K562 (cell line): ENCODE results near the gene ALDH1A2. TPM values are rescaled to one million over a fixed set of nuclear protein-coding genes. Genes with fewer than 3 reads are reported as not detected.

Source experiments
- ATAC-seq: fragments of 200-7000 bp; cut with Tn5 transposase; 3 replicates; pipeline ENCODE4 v1.9.1; 2020; ENCODE audit warnings: moderate library complexity
- BruUV-seq: library from RNA; stranded (reverse); fragments of 400-500 nt; replicated peaks from 2 replicates; lab custom pipeline; 2021; lab: Mats Ljungman, UMichigan
- CTCF ChIA-PET: fragments of 300-600 bp; formaldehyde crosslinking; extraction: SDS; loops from one replicate; lab custom pipeline; 2021; ENCODE audit warnings: low intra/inter-chr PET ratio; lab: Yijun Ruan, JAX
- POLR2A ChIA-PET: fragments of 300-600, 350-650 bp; sonication (Branson Sonifier 250); formaldehyde crosslinking; extraction: SDS; loops from one replicate; lab custom pipeline; 2021; ENCODE audit warnings: antibody characterized with exemption, inconsistent platforms; lab: Yijun Ruan, JAX
- DNase-seq, 4 experiments: peaks; one replicate each; pipeline versions ENCODE4 v3.0.0 to v3.0.0-alpha.2; 2011 to 2018; ENCODE audit warnings: low spot score in 3 of 4, mixed read lengths in 3 of 4; ENCODE audit errors: extremely low read depth in 1 of 4
- FAIRE-seq: peaks from 2 replicates; lab custom pipeline; 2011; peaks lifted over from hg19 to GRCh38; lab: Jason Lieb, UNC
- H2AFZ ChIP-seq: 2 replicates; pipeline ENCODE4 v1.6.0; 2011; ENCODE audit warnings: low read depth, low read length, control low read depth, inconsistent platforms
- H3K27ac ChIP-seq: fragments of 200-600 bp; 3 replicates; pipeline ENCODE4 v1.8.0; 2011; ENCODE audit warnings: low read depth, mild to moderate bottlenecking, control low read depth, inconsistent platforms, low read length, moderate library complexity, mixed read lengths; ENCODE audit errors: extremely low read depth
- H3K27me3 ChIP-seq, 2 experiments: fragments of 300-600 bp in 1 of 2; 2 replicates in 1 of 2; 3 replicates in 1 of 2; pipeline versions ENCODE4 v1.6.0 to v1.8.0; 2011; ENCODE audit warnings: inconsistent platforms in 2 of 2, low read length in 2 of 2, mild to moderate bottlenecking in 1 of 2, mixed read lengths in 1 of 2, moderate library complexity in 1 of 2; ENCODE audit not compliant: control insufficient read depth in 2 of 2, insufficient read depth in 2 of 2
- H3K36me3 ChIP-seq: fragments of 300-600 bp; 3 replicates; pipeline ENCODE4 v1.8.0; 2011; ENCODE audit warnings: mild to moderate bottlenecking, low read length, inconsistent platforms; ENCODE audit not compliant: control insufficient read depth, insufficient read depth
- H3K4me1 ChIP-seq, 2 experiments: fragments of 200-600 bp in 1 of 2; replicated peaks in 1 of 2; 2 replicates in 1 of 2; 3 replicates in 1 of 2; pipeline versions ENCODE4 v1.5.1 to v1.8.0; 2011; ENCODE audit warnings: inconsistent platforms in 2 of 2, low read length in 2 of 2, mild to moderate bottlenecking in 1 of 2, mixed read lengths in 1 of 2, moderate library complexity in 1 of 2; ENCODE audit not compliant: control insufficient read depth in 2 of 2, insufficient read depth in 2 of 2
- H3K4me2 ChIP-seq: 2 replicates; pipeline ENCODE4 v1.6.1; 2011; ENCODE audit warnings: low read length, control low read depth, inconsistent platforms, mixed read lengths; ENCODE audit not compliant: insufficient read depth
- H3K4me3 ChIP-seq: fragments of 200-600 bp; sonication (generic), shearing (Covaris generic); 2 replicates; pipeline ENCODE4 v1.5.1; 2016; ENCODE audit warnings: control low read depth, inconsistent platforms
- H3K79me2 ChIP-seq: fragments of 200-600 bp; 3 replicates; pipeline ENCODE4 v1.8.0; 2011; ENCODE audit warnings: low read length, inconsistent platforms; ENCODE audit not compliant: control insufficient read depth, insufficient read depth
- H3K9ac ChIP-seq, 2 experiments: 2 replicates each; pipeline versions ENCODE4 v1.6.0 to v1.6.1; 2011; ENCODE audit warnings: low read depth in 2 of 2, low read length in 2 of 2, control low read depth in 1 of 2, inconsistent platforms in 1 of 2, mild to moderate bottlenecking in 1 of 2, mixed read lengths in 1 of 2; ENCODE audit not compliant: insufficient read depth in 1 of 2
- H3K9me1 ChIP-seq: one replicate; pipeline ENCODE4 v1.6.0; 2011; ENCODE audit warnings: inconsistent platforms, mild to moderate bottlenecking, low read length, moderate library complexity; ENCODE audit not compliant: control insufficient read depth, insufficient read depth
- H3K9me3 ChIP-seq: replicated peaks from 2 replicates; pipeline ENCODE4 v1.5.1; 2011; ENCODE audit warnings: low read depth, low read length, inconsistent platforms; ENCODE audit not compliant: control insufficient read depth, insufficient read depth
- H4K20me1 ChIP-seq: replicated peaks from 2 replicates; pipeline ENCODE4 v1.6.1; 2011; ENCODE audit warnings: low read length, inconsistent platforms, mixed read lengths; ENCODE audit not compliant: control insufficient read depth, insufficient read depth
- ASH1L ChIP-seq: fragments of 450-650 bp; IDR thresholded peaks from 2 replicates; pipeline ENCODE4 v1.6.1; 2018; ENCODE audit warnings: borderline replicate concordance, mild to moderate bottlenecking, low read depth; ENCODE audit not compliant: partially characterized antibody
- CEBPB ChIP-seq: fragments of 450-650 bp; IDR thresholded peaks from 2 replicates; pipeline ENCODE4 v1.6.1; 2016; ENCODE audit warnings: missing genetic modification characterization, missing compliant biosample characterization
- HDAC1 ChIP-seq, 2 experiments: fragments of 450-650 bp; IDR thresholded peaks; 2 replicates each; pipeline ENCODE4 v1.6.1; 2016 to 2017; ENCODE audit warnings: inconsistent platforms in 1 of 2, mild to moderate bottlenecking in 1 of 2, moderate library complexity in 1 of 2
- SIX5 ChIP-seq, 2 experiments: IDR thresholded peaks; 2 replicates each; pipeline ENCODE4 v1.6.1; 2011; ENCODE audit warnings: low read length in 2 of 2, borderline replicate concordance in 1 of 2, low read depth in 1 of 2, mild to moderate bottlenecking in 1 of 2, moderate library complexity in 1 of 2; ENCODE audit not compliant: insufficient read depth in 1 of 2
- TEAD4 ChIP-seq, 2 experiments: sonication (generic) in 1 of 2; formaldehyde crosslinking in 1 of 2; IDR thresholded peaks; 2 replicates each; pipeline versions ENCODE4 v1.6.1 to v1.8.0; 2012 to 2022; ENCODE audit warnings: borderline replicate concordance in 1 of 2, inconsistent platforms in 1 of 2, low read length in 1 of 2, mild to moderate bottlenecking in 1 of 2, missing genetic modification reagents in 1 of 2
- TFAP4 ChIP-seq: sonication (generic); formaldehyde crosslinking; IDR thresholded peaks from 2 replicates; pipeline ENCODE4 v1.8.0; 2022; ENCODE audit warnings: missing genetic modification reagents, mild to moderate bottlenecking, moderate library complexity, borderline replicate concordance
- ZBTB17 ChIP-seq: fragments of 450-650 bp; formaldehyde crosslinking; IDR thresholded peaks from 2 replicates; pipeline ENCODE4 v1.4.0; 2020; ENCODE audit warnings: mild to moderate bottlenecking
- ZHX1 ChIP-seq: fragments of 150-350 bp; conservative IDR thresholded peaks from 2 replicates; pipeline ENCODE4 v1.6.1; 2014; ENCODE audit warnings: low read length
- WGBS: fragments of 100-300 bp; shearing (Covaris generic); methylation state at CpG from one replicate; pipeline ENCODE4 v1.1.6; 2016; ENCODE audit warnings: low coverage, mixed read lengths; ENCODE audit not compliant: insufficient coverage; ENCODE audit errors: missing lambda C conversion rate; 5-methylcytosine and 5-hydroxymethylcytosine counted together
- in situ Hi-C: fragments of 300-500 bp; cut with MboI; formaldehyde crosslinking; loops from 4 replicates; pipeline ENCODE4 v1.15.0; 2018; ENCODE audit warnings: inconsistent platforms, mixed read lengths
- intact Hi-C: fragments of 100-400 bp; cut with micrococcal nuclease; formaldehyde crosslinking; loops from 2 replicates; pipeline ENCODE4 v1.14.2; 2022
- polyA plus RNA-seq, 8 experiments: library from polyadenylated mRNA; depleted of rRNA in 4 of 8; stranded (reverse) in 5 of 8; unstranded in 3 of 8; fragments of >200 nt; fragmentation: Nextera tagmentation in 2 of 8; fragmentation: Illumina TruSeq in 1 of 8; extraction: Ambion mirVana in 2 of 8; extraction: Trizol in 1 of 8; gene quantifications; 2 replicates each; pipeline versions ENCODE4 v1.2.1 to v1.2.3, GENCODE V29; 2011 to 2014; ENCODE audit warnings: inconsistent platforms in 1 of 8, missing spikeins in 1 of 8
- total RNA-seq, 7 experiments: library from RNA; depleted of rRNA in 6 of 7; stranded (reverse); fragments of >200 nt in 6 of 7; fragmentation: Illumina TruSeq in 2 of 7; extraction: Trizol in 2 of 7; gene quantifications; 2 replicates each; pipeline versions ENCODE4 v1.2.1 to v1.2.3, GENCODE V29; 2011 to 2021; ENCODE audit warnings: low replicate concordance in 1 of 7

ALDH1A2 gene
- total and polyA plus RNA-seq, 9 of the 15 experiments (the other 6 are each of a cell fraction or from before 2014, with no cell fraction given), result 115 to 393 (median 333) TPM

- no peak for FAIRE-seq
These were observed 23.5 kb downstream of the ALDH1A2 start for GRCh38 chr15:58042006-58042405.

More at GRCh38 chr15:58042006-58042405, 23.5 kb downstream of the ALDH1A2 start:
- Histone ChIP-seq H3K27me3 (no peaks in the 10 kb centered on the region), H3K27ac (peak overlapping the region; percentile 8; the same call in 1 of the 3 replicates), H3K4me1 (peaks cover 0 to 60% of the 10 kb centered on the region in 2 experiments; a peak in 4 of 5 replicates), H3K4me3 (no peak overlapping the region), H3K79me2 (peaks cover 99% of the 10 kb centered on the region), H2AFZ (no peak overlapping the region), H3K36me3 (peaks cover 46% of the 10 kb centered on the region; the same call in 2 of the 3 replicates), H3K4me2 (no peak overlapping the region), H3K9me3 (no peaks in the 10 kb centered on the region), H3K9me1 (no peaks in the 10 kb centered on the region), H4K20me1 (0 out of 2 replicates have a peak, but pooled peaks cover 4% of the 10 kb centered on the region), H3K9ac (no peak overlapping the region)
- ChIA-PET CTCF (interaction anchor here (1.6 kb wide), 1 partner anchor 180 kb away, joined by 4 read pairs; no protein-coding TSS in a partner anchor), POLR2A (no interaction called here)
- intact Hi-C loops (no loop called here), in situ Hi-C loops (no loop called here)
- no peak for TF ChIP-seq ASH1L
- TF ChIP-seq SIX5 (IDR thresholded peaks at IDR 0.05; ENCODE audit: borderline replicate concordance in 1 of 2, insufficient read depth in 1 of 2, low read depth in 1 of 2, low read length in 2 of 2), result no peak
- TF ChIP-seq CEBPB (tag), result no peak
- TF ChIP-seq ZHX1, result no peak
- TF ChIP-seq TFAP4, result no peak
- no peak for TF ChIP-seq HDAC1 (IDR thresholded peaks at IDR 0.05)
- no peak for TF ChIP-seq TEAD4 (IDR thresholded peaks at IDR 0.05; ENCODE audit: low read length)
- TF ChIP-seq TEAD4 (CRISPR knock-in tag; IDR thresholded peaks at IDR 0.05; ENCODE audit: borderline replicate concordance), result no peak
- TF ChIP-seq ZBTB17 (CRISPR knock-in tag), result no peak
- 0 out of 3 replicates have a peak, but pooled peaks have one; percentile 6 for ATAC-seq
- no peak for DNase-seq
- WGBS, result 34% methylated on average over 3 of the region's 3 CpGs
- no TSS peak for BruUV-seq
